ENCODE measurements around the gene NFKB2.

- TF ChIP-seq CTCF (IDR thresholded peaks at IDR 0.05; ENCODE audit: insufficient read depth, low read depth, low read length), result no peak
- TF ChIP-seq EZH2 (IDR thresholded peaks at IDR 0.05; ENCODE audit: insufficient read depth, low read length), result no peak
Measured at GRCh38 chr10:102432162-102432950, 36.9 kb downstream of the NFKB2 start, which contains the start of gene CUEDC2.

All from astrocyte (in vitro differentiated cells and primary cell).